Loucy (cell line): ENCODE measurements around the gene SUGP1.

Experiments used
- H2AFZ ChIP-seq: fragments of 200-600 bp; sonication (generic); 2 replicates; pipeline ENCODE4 v1.6.0; 2016; ENCODE audit warnings: antibody characterized with exemption, mild to moderate bottlenecking, low read length, moderate library complexity
- H3F3A ChIP-seq: fragments of 200-600 bp; 2 replicates; pipeline ENCODE4 v1.6.0; 2016; ENCODE audit warnings: antibody characterized with exemption, low read depth, mild to moderate bottlenecking
- H3K27me3 ChIP-seq: fragments of 200-600 bp; sonication (generic); 2 replicates; pipeline ENCODE4 v1.6.1; 2014; ENCODE audit warnings: low read length, mild to moderate bottlenecking; ENCODE audit not compliant: insufficient read depth, poor library complexity, severe bottlenecking
- H3K36me3 ChIP-seq: fragments of 200-600 bp; sonication (generic); 2 replicates; pipeline ENCODE4 v1.6.1; 2016; ENCODE audit warnings: low read length; ENCODE audit not compliant: insufficient read depth
- H3K4me1 ChIP-seq: fragments of 200-600 bp; sonication (generic); 2 replicates; pipeline ENCODE4 v1.5.1; 2014; ENCODE audit warnings: low read length, mild to moderate bottlenecking; ENCODE audit not compliant: insufficient read depth, poor library complexity, severe bottlenecking
- H3K4me2 ChIP-seq: fragments of 200-600 bp; sonication (generic); 2 replicates; pipeline ENCODE4 v1.6.0; 2014; ENCODE audit warnings: antibody characterized with exemption, low read length, low read depth, mild to moderate bottlenecking; ENCODE audit not compliant: poor library complexity, severe bottlenecking
- H3K4me3 ChIP-seq: fragments of 200-600 bp; sonication (generic); 2 replicates; pipeline ENCODE4 v1.5.1; 2014; ENCODE audit warnings: low read length, mild to moderate bottlenecking, mixed read lengths; ENCODE audit not compliant: poor library complexity, severe bottlenecking
- H3K79me2 ChIP-seq: fragments of 200-600 bp; sonication (generic); 2 replicates; pipeline ENCODE4 v1.6.1; 2014; ENCODE audit warnings: low read length; ENCODE audit not compliant: insufficient read depth
- H3K9ac ChIP-seq: fragments of 200-600 bp; sonication (generic); 2 replicates; pipeline ENCODE4 v1.6.0; 2014; ENCODE audit warnings: mild to moderate bottlenecking, low read depth, low read length, moderate library complexity; ENCODE audit not compliant: poor library complexity, severe bottlenecking
- H3K9me2 ChIP-seq: fragments of 200-600 bp; sonication (generic); replicated peaks from 2 replicates; pipeline ENCODE4 v1.6.1; 2016; ENCODE audit warnings: low read depth, low read length, mixed read lengths
- H3K9me3 ChIP-seq: fragments of 200-600 bp; sonication (generic); 2 replicates; pipeline ENCODE4 v1.6.1; 2014; ENCODE audit warnings: mild to moderate bottlenecking, antibody characterized with exemption, low read length, low read depth; ENCODE audit not compliant: insufficient read depth
- H4K20me1 ChIP-seq: fragments of 200-600 bp; sonication (generic); 2 replicates; pipeline ENCODE4 v1.6.0; 2014; ENCODE audit warnings: antibody characterized with exemption, low read length, mild to moderate bottlenecking; ENCODE audit not compliant: insufficient read depth, poor library complexity, severe bottlenecking
- CTCF ChIP-seq: fragments of 200-600 bp; sonication (generic); conservative IDR thresholded peaks from 2 replicates; pipeline ENCODE4 v1.5.1; 2014; ENCODE audit warnings: mild to moderate bottlenecking, antibody characterized with exemption, low read length
- EZH2phosphoT487 ChIP-seq: fragments of 200-600 bp; IDR thresholded peaks from 2 replicates; pipeline ENCODE4 v1.6.1; 2018; ENCODE audit warnings: antibody characterized with exemption, mild to moderate bottlenecking, moderate library complexity, borderline replicate concordance

The SUGP1 gene

GRCh38 chr19:19285686-19286085, 34.6 kb downstream of the SUGP1 start:
- Histone ChIP-seq H3K4me3 (no peak overlapping the region), H3K36me3 (peaks cover 57% of the 10 kb centered on the region; the same call in 1 of the 2 replicates), H3K4me2 (no peak overlapping the region)

GRCh38 chr19:19280561-19280960, 39.7 kb downstream of the SUGP1 start:
- peaks cover 69% of the 10 kb centered on the region; the same call in 1 of the 2 replicates for H3K36me3 ChIP-seq
- TF ChIP-seq CTCF: no peak
- TF ChIP-seq EZH2phosphoT487: no peak

More at GRCh38 chr19:19285686-19286085, 34.6 kb downstream of the SUGP1 start:
- H2AFZ ChIP-seq: no peak overlapping the region
- no peak for TF ChIP-seq CTCF
- TF ChIP-seq EZH2phosphoT487: no peak
- H3K27me3 ChIP-seq: no peaks in the 10 kb centered on the region
- no peak overlapping the region for H3K9ac ChIP-seq
- no peaks in the 10 kb centered on the region for H3K4me1 ChIP-seq
- H3K9me3 ChIP-seq: no peaks in the 10 kb centered on the region
- H3K79me2 ChIP-seq: no peaks in the 10 kb centered on the region
- no peaks in the 10 kb centered on the region for H3F3A ChIP-seq
- H4K20me1 ChIP-seq: no peaks in the 10 kb centered on the region
- H3K9me2 ChIP-seq: no peaks in the 10 kb centered on the region

GRCh38 chr19:19279853-19280252, 40.5 kb downstream of the SUGP1 start:
- Histone ChIP-seq H3K4me1 (no peaks in the 10 kb centered on the region), H3K9me3 (no peaks in the 10 kb centered on the region), H3K4me2 (no peak overlapping the region), H3K4me3 (no peak overlapping the region), H4K20me1 (no peaks in the 10 kb centered on the region), H3K79me2 (no peaks in the 10 kb centered on the region), H3F3A (no peaks in the 10 kb centered on the region), H2AFZ (no peak overlapping the region), H3K27me3 (no peaks in the 10 kb centered on the region), H3K36me3 (peaks cover 68% of the 10 kb centered on the region; the same call in 1 of the 2 replicates), H3K9ac (no peak overlapping the region), H3K9me2 (no peaks in the 10 kb centered on the region)
- TF ChIP-seq EZH2phosphoT487 (no peak), CTCF (no peak)

More at GRCh38 chr19:19280561-19280960, 39.7 kb downstream of the SUGP1 start:
- no peaks in the 10 kb centered on the region for H3K79me2 ChIP-seq
- no peaks in the 10 kb centered on the region for H3K27me3 ChIP-seq
- no peak overlapping the region for H3K4me3 ChIP-seq
- no peaks in the 10 kb centered on the region for H3K9me3 ChIP-seq
- H3K4me1 ChIP-seq: no peaks in the 10 kb centered on the region
- H3K9me2 ChIP-seq: no peaks in the 10 kb centered on the region
- H3F3A ChIP-seq: no peaks in the 10 kb centered on the region
- H3K4me2 ChIP-seq: no peak overlapping the region
- no peak overlapping the region for H3K9ac ChIP-seq
- no peak overlapping the region for H2AFZ ChIP-seq
- no peaks in the 10 kb centered on the region for H4K20me1 ChIP-seq
